NB4 (cell line): ENCODE results near the gene HDAC1.

Source experiments
- MYC ChIP-seq: IDR thresholded peaks from 2 replicates; pipeline ENCODE4 v1.6.1; 2011; ENCODE audit warnings: low read depth, low read length
- POLR2A ChIP-seq: IDR thresholded peaks from 2 replicates; pipeline ENCODE4 v1.6.1; 2011; ENCODE audit warnings: mild to moderate bottlenecking; ENCODE audit not compliant: insufficient read length; ENCODE audit errors: extremely low read depth
- TF ChIP-seq, protein P1 (sequence below): IDR thresholded peaks from one replicate; pipeline ENCODE4 v1.5.1; 2012; ENCODE audit warnings: low read depth, low read length
- TF ChIP-seq, protein P2 (sequence below): IDR thresholded peaks from 2 replicates; pipeline ENCODE4 v1.6.1; 2011; ENCODE audit warnings: low read depth, low read length

DNA sequence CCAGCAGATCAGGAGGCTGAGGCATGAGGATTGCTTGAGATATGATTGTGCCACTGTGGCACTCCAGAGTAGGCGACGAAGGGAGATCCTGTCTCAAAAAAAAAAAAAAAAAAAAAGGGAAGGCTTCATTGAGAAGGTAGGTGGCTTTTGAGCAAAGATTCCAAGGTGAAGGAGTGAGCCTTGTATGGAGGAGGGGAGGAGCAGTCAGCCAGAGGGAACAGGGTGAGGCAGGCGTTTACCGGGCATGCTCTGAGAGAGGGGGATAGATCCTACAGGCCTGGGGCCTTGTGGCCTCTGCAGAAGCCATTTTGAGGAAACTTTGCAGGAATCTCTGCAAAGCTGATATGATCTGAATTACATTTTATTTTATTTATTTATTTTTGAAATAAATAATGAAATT lies 5.1 kb upstream of the HDAC1 start:
- TF ChIP-seq POLR2A (no peak), MYC (no peak)
- TF ChIP-seq, protein P1, sequence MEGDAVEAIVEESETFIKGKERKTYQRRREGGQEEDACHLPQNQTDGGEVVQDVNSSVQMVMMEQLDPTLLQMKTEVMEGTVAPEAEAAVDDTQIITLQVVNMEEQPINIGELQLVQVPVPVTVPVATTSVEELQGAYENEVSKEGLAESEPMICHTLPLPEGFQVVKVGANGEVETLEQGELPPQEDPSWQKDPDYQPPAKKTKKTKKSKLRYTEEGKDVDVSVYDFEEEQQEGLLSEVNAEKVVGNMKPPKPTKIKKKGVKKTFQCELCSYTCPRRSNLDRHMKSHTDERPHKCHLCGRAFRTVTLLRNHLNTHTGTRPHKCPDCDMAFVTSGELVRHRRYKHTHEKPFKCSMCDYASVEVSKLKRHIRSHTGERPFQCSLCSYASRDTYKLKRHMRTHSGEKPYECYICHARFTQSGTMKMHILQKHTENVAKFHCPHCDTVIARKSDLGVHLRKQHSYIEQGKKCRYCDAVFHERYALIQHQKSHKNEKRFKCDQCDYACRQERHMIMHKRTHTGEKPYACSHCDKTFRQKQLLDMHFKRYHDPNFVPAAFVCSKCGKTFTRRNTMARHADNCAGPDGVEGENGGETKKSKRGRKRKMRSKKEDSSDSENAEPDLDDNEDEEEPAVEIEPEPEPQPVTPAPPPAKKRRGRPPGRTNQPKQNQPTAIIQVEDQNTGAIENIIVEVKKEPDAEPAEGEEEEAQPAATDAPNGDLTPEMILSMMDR = no peak
- TF ChIP-seq, protein P2, sequence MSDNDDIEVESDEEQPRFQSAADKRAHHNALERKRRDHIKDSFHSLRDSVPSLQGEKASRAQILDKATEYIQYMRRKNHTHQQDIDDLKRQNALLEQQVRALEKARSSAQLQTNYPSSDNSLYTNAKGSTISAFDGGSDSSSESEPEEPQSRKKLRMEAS = no peak
